ENCODE results near the gene GABRG3.

GABRG3 gene

DNA sequence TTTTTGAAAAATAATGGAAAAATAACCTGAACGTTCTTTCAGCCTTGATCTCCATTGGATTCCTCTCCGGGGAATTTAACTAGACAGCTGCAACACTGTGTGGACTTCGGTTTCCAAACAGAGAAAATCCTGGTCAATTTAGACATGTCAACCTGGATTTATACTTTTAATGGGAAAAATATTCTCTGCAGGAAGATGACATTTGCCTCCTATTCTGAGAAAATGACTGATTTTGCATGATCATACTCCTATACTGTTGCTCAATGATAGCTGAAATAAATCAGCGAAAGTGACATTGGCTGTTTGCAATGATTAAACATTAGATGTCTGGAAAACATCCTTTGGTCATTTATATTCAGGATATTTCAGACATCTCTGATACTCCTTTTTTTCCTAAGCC, 94.8 kb downstream of the GABRG3 start:
- DNase-seq, result no peak

DNA sequence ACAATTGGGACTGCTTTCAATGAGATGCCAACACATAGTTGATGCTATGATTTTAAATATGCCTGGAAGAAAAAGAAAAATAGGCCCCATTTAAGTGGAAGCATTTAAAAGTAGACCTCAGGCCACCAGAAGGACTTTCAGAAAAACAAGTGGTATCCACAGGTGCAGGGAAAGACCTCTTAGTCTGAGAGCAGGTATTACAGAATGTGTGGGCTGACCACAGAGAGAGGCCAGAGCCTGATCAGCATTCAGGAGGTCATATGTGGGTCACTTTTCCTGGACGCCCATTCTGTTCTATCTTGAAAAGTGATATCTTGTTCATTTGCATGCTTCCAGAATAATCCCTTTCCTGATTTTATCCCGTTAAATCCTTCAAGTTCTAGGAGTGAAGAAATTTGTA, 95.5 kb downstream of the GABRG3 start:
- no peak for DNase-seq

DNA sequence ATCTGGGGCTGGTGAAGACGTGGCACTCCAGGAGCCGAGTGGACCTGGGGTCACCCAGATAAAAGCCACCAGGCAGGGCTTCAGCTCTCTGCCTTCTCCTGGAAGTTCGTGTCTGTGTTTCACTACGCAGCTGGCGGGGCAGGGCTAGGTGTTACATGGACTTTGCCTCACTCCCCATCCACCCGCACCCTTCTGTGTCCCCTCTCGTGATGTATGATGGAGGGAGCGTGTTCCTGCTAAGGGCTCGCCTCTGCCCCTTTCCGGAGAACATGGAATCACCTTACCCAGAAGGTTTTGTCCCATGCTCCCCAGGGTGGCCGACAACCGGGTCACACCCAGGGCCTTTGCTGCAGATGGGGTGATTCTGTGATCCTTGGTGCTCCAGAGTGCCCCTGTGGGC, 96.2 kb downstream of the GABRG3 start:
- no peak for DNase-seq

DNA sequence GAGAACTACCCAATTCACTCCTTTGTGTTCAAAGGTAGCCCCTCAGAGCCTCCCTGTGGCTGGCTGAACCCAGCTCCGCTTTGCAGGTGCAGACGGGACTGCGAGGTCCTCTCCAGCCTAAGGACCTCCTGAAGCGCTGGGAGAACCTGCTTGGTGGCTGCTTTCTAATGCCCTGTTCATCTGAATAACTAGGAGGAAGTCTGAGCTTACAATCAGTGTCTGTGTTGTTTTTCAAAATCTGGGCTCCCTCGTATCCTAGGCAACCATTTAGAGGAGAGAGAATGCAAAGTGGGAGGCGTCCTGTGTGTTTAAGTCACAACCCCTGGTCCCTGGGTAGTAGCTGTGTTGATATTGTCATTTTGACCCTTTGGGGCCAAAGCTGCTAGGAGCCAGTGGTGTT, 99.9 kb downstream of the GABRG3 start:
- no peak for DNase-seq

DNA sequence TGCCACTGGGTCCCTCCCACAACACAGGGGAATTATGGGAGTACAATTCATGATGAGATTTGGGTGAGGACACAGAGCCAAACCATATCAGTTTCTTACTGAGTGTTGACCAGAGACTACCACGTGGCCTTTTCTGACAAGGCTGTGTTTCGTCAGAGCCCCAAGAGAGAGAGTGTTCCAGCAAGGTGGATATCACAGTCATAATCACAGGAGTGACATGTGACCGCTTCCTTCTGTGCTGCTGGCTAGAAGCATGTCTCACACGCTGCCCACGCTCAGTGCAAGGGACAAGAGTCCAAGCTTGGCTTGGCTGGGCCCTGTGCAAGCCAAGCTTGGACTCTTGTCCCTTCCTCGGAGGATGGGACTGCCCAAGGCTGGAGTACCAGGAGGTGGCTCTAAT, 103.2 kb downstream of the GABRG3 start:
- no peak for DNase-seq

- DNase-seq, result no peak
Observed at GRCh38 chr15:27077790-27078189, 106.8 kb downstream of the GABRG3 start.

DNA sequence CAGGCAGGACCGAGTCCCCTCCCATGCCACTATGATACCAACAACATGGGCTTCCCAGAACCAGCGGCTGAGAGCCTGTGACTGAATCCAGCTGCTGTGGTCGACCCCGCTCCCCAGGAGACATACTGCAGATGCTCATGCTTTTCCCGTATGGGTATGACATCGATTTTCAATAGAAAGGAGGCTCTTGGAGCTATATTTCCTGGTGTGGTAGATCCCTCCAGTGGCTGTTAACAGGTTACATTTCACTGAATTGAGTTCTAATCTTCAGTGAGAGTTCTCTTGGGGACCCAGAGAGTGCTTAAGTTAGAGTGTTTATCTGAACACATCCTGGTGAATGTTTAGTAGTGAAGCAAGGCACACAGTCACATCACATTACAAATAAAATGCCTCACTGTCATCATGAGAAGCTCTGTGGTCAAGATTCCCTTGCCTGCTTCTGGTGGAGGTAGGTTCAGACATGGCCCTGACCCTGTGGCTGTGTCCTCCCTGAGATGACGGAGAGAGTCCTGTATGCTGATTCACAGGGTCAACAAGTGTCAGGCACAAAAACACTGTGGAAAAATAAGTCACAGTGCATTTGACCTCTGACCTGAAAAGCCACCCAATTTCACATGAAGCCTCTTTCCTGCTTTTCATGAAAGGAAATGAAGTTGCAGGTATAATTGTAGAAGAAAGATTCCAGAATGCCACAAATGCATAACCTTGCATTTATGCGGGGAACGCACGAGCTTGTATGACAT, 110.9 kb downstream of the GABRG3 start:
- DNase-seq, result no peak

DNA sequence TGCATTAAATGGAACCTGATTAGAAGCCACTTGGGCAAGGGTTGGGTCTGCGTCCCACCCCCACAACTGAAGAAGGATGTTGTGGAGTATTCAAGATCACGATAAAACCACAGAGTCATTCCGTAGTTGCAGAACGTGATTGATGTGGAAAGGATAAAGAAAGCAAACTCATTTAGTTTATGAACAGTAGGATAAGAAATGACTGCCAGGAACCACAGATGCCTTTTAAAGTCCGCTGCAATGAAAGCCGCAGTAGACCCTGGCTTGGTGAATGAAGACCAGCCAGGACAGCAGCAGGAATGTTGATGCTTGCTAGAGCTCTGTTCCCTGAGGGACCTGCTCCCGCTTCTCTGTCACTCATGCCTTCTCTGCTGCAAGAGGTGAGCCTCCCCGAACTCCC, 111.5 kb downstream of the GABRG3 start:
- no peak for DNase-seq

- no peak for DNase-seq
Observed at GRCh38 chr15:27084844-27085243, 113.9 kb downstream of the GABRG3 start.

DNA sequence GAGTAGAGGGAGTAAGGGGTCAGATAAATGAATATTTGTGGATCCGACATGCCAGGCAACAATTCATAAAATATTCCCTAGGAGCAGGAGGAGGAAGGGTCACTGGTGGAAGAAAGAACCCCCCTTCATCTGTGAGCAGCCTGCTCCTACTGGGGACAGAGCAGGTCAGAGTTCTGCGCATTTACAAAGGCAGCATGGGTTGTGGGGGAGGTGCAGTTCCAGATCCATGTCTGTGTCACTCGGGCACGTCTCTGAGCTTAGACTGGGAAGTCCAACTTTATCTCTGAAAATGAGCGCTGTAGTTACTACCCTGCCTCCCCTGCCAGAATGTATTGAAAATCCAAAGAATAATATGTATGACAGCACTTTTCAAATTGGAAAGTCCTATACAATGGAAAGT, 115.2 kb downstream of the GABRG3 start:
- no peak for DNase-seq

DNA sequence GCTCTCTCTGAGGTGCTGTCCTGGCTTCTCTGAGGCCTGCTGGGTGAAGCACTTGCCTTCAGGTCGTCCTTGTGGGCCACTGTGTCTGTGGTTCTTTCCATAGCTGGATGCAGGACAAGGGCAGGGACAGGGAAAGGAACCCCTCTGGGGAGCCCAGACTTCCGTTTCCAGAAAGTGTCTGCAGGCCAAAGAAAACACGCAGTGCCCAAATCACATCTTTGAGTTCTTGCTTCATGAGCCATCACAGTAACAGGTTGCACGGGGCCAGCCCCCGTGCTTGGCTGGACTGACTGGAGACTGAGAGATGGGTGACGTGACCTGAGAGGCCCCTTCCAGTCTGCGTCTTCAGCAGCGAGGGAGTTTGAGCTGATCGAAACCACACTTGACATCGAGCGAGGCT, 115.8 kb downstream of the GABRG3 start:
- DNase-seq, result no peak

- no peak for DNase-seq
Observed at GRCh38 chr15:27087651-27088583, 116.9 kb downstream of the GABRG3 start.

GRCh38 chr15:27088584-27089232, 117.7 kb downstream of the GABRG3 start:
- no peak for DNase-seq

- no peak for DNase-seq
Observed at GRCh38 chr15:27089233-27089586, 118.2 kb downstream of the GABRG3 start.

DNA sequence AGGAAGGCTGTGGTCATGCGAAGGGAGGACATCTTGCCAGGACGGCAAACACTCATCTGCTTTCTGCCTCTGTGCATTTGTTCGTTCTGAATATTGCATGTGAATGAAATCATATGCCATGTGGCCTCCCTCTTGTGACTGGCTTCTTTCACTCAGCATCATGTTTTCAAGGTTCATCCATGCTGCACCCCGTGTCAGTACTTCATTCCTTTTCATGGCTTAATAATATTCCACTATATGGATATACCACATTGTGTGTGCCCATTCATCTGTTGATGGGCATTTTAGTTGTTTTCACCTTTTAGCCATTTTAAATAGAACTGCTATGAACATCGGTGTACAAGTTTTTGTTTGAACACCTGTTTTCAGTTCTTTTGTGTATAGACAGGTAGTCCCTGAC, 118.7 kb downstream of the GABRG3 start:
- DNase-seq, result no peak

DNA sequence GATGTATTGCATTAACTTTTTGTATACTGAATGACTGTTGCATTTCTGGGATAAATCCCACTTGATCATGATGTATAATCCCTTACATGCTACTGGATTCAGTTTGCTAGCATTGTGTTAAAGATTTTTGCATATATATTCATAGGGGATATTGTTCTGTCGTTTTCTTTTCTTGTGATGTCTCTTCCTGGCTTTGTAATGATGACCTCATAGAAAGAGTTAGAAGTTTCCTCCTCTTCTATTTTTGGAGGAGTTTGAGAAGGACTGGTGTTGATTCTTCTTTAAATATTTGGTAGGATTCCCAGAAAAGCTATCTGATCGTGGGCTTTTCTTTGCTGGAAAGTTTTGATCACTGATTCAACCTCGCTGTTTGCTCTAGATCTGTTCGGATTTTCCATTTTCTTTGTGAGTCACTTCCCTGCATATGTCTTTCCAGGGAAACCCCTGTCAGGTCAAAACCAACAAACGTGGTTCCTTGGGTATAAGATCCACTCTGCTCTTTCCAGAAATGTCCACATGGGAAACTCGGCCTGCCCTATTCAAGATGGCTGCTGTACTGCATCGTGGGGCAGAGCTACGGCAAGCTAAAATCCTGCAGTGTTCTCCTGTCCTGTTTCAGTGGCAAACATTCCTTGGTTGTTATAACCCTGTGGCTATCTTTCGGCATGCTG, 120.4 kb downstream of the GABRG3 start:
- no peak for DNase-seq

GRCh38 chr15:27092390-27092789, 121.4 kb downstream of the GABRG3 start:
- no peak for DNase-seq

DNA sequence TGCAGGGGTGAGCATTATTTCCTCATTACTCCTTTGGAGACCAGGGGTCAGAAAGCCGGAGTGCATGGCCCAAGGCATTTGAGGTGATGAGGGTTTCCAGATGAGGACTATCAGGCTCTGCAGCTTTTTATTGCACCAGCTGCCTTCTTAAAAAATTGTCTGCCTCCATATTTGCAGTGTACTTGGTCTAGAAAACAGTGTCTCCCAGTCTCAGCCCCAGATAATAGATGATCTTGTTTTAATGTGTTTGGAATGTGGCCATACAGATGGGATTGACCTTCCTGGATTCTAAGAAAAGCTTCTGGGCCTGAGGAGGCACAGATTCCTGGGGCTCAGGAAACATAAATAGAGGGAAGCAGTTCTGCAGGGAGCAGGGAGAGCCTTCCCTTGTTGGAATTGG, 123.3 kb downstream of the GABRG3 start:
- DNase-seq, result no peak

GRCh38 chr15:27095886-27096624, 125.1 kb downstream of the GABRG3 start:
- no peak for DNase-seq

DNA sequence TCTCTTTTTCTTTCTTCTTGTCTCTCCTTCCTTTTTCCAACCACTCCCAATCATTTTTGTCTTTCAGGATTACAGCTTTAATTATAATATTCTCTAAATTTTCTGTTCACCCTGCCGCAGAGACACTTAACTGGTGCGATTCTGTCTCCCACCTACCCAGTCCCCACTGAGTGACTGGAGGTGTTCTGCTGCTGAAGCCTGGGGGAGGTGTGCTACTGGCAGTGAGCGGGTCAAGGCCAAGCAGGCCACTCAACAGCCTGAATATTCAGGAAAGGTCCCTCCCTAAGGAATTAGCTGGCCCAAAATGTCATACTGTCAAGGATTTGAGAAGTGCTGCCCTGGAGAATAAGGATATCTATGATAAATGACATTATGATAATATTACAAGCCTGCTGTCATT, 126.5 kb downstream of the GABRG3 start:
- no peak for DNase-seq

DNA sequence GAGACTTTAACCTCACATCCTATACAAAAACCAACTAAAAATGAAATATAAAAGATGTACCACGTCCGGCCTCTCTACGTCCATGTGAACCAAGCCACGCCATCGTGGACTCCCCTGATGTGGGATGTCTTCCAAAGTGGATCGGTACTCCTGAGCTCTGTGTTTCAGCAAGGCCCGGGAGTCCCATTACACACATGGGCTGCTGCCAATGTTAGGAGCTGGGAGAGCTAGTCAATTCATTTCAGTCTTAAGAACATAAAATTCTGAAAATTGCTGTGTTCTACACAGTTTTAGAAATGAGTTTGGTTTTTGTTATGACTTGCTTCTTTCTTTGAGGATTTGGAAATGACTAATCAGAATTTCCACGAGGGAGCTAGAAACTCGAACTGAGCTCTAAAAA, 131.0 kb downstream of the GABRG3 start:
- DNase-seq, result no peak

GRCh38 chr15:27111323-27111722, 140.3 kb downstream of the GABRG3 start:
- DNase-seq, result no peak

DNA sequence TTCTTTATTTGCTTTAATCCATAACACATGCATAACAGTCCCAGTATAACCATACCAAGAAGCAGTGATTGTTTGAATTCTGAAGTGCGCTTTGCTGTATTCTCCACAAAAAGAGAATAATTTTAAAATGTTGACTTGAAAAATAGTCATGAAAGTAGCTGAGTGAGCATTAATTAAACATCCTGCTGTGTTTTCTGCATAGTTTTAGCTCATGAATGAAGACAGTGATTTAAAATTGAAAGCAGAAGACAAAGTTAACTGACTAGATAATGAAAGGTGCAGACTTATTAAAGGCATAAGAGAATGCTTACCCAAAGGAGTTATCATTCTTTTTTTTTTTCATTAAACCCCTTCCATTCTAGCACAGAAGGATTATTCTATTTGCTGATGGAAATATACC, 143.5 kb downstream of the GABRG3 start:
- no peak for DNase-seq
